Vagina (tissue), 2 donors: ENCODE data around the gene C1orf21. TPM values are rescaled to one million over a fixed set of nuclear protein-coding genes. Genes with fewer than 3 reads are reported as not detected.

Experiments used
- DNase-seq, 2 donors: peaks; one replicate each; pipeline ENCODE4 v3.0.0-alpha.2; 2017; ENCODE audit errors: extremely low spot score in 2 of 2
- H3K27ac ChIP-seq: fragments of 200-600 bp; sonication (generic); one replicate; pipeline ENCODE4 v1.5.1; 2019
- H3K27me3 ChIP-seq: fragments of 200-600 bp; sonication (generic); one replicate; pipeline ENCODE4 v1.5.1; 2019
- H3K36me3 ChIP-seq, 2 donors: fragments of 200-600 bp; sonication (generic); one replicate each; pipeline ENCODE4 v1.5.1; 2017 to 2019
- H3K4me1 ChIP-seq: fragments of 200-600 bp; sonication (generic); one replicate; pipeline ENCODE4 v1.5.1; 2019
- H3K4me3 ChIP-seq, 2 donors: fragments of 200-600 bp; sonication (generic); 1 replicate in 1 of 2; 2 replicates in 1 of 2; pipeline ENCODE4 v1.5.1; 2016 to 2019
- H3K9me3 ChIP-seq: fragments of 200-600 bp; sonication (generic); one replicate; pipeline ENCODE4 v1.5.1; 2019
- CTCF ChIP-seq, 3 experiments: fragments of 450-650 bp in 2 of 3; fragments of 200-600 bp in 1 of 3; sonication (generic) in 1 of 3; IDR thresholded peaks; one replicate each; pipeline ENCODE4 v1.5.1; 2017 to 2019; ENCODE audit warnings: antibody characterized with exemption in 3 of 3, mild to moderate bottlenecking in 2 of 3, moderate library complexity in 2 of 3
- POLR2A ChIP-seq, 2 donors: fragments of 450-650 bp; IDR thresholded peaks; one replicate each; pipeline ENCODE4 v1.6.1; 2017; ENCODE audit warnings: antibody characterized with exemption in 2 of 2, mild to moderate bottlenecking in 2 of 2, moderate library complexity in 2 of 2
- POLR2AphosphoS5 ChIP-seq, 2 donors: sonication (generic); formaldehyde crosslinking; IDR thresholded peaks; one replicate each; pipeline ENCODE4 v1.9.0; 2017; ENCODE audit warnings: antibody characterized with exemption in 2 of 2, mild to moderate bottlenecking in 2 of 2, low read depth in 1 of 2; ENCODE audit not compliant: insufficient read depth in 1 of 2
- intact Hi-C: fragments of 100-400 bp; cut with DNase I; formaldehyde crosslinking; loops from one replicate; pipeline ENCODE4 v1.15.1; 2023
- total RNA-seq: library from RNA; depleted of rRNA; stranded (reverse); fragments of >200 nt; gene quantifications from one replicate; pipeline ENCODE4 v1.2.3, GENCODE V29; 2016

The C1orf21 gene
- total RNA-seq, 1 donor from 2014 or later: 24.1 TPM

GRCh38 chr1:184665360-184665759 is 278.5 kb downstream of the C1orf21 start:
- Histone ChIP-seq H3K4me1 (peaks cover 6% of the 10 kb centered on the region), H3K4me3 (no peak overlapping the region), H3K27me3 (no peaks in the 10 kb centered on the region), H3K27ac (no peak overlapping the region), H3K36me3 (no peaks in the 10 kb centered on the region), H3K9me3 (no peaks in the 10 kb centered on the region)
- intact Hi-C loops: loop anchor here (5.0 to 10.0 kb wide), 4 partner anchors 101 to 591 kb away; no protein-coding TSS in a partner anchor
- DNase-seq: no peak
- no peak for TF ChIP-seq POLR2A (IDR thresholded peaks at IDR 0.05)
- no peak for TF ChIP-seq POLR2AphosphoS5 (IDR thresholded peaks at IDR 0.05; ENCODE audit: insufficient read depth in 1 of 2, low read depth in 1 of 2)
- TF ChIP-seq CTCF (IDR thresholded peaks at IDR 0.05): no peak

GRCh38 chr1:184669391-184669790 is 282.6 kb downstream of the C1orf21 start:
- Histone ChIP-seq H3K27ac (no peak overlapping the region), H3K4me1 (no peaks in the 10 kb centered on the region), H3K4me3 (no peak overlapping the region), H3K36me3 (no peaks in the 10 kb centered on the region), H3K27me3 (no peaks in the 10 kb centered on the region), H3K9me3 (no peaks in the 10 kb centered on the region)
- intact Hi-C loops: loop anchor here (5.0 to 10.0 kb wide), 4 partner anchors 105 to 595 kb away; no protein-coding TSS in a partner anchor
- no peak for TF ChIP-seq POLR2AphosphoS5 (IDR thresholded peaks at IDR 0.05; ENCODE audit: insufficient read depth in 1 of 2, low read depth in 1 of 2)
- TF ChIP-seq CTCF (IDR thresholded peaks at IDR 0.05): no peak
- no peak for TF ChIP-seq POLR2A (IDR thresholded peaks at IDR 0.05)
- no peak for DNase-seq

GRCh38 chr1:184672013-184672726 is 285.3 kb downstream of the C1orf21 start:
- H3K27ac ChIP-seq: no peak overlapping the region
- H3K9me3 ChIP-seq: no peaks in the 10 kb centered on the region
- H3K4me3 ChIP-seq: no peak overlapping the region
- H3K36me3 ChIP-seq: no peaks in the 10 kb centered on the region
- TF ChIP-seq POLR2A (IDR thresholded peaks at IDR 0.05) (no peak), CTCF (IDR thresholded peaks at IDR 0.05) (no peak), POLR2AphosphoS5 (IDR thresholded peaks at IDR 0.05; ENCODE audit: insufficient read depth in 1 of 2, low read depth in 1 of 2) (no peak)
- DNase-seq: no peak
- no peaks in the 10 kb centered on the region for H3K27me3 ChIP-seq
- intact Hi-C loops: no loop called here
- no peaks in the 10 kb centered on the region for H3K4me1 ChIP-seq

- no peak overlapping the region for H3K4me3 ChIP-seq
- H3K4me1 ChIP-seq: no peaks in the 10 kb centered on the region
- H3K27me3 ChIP-seq: no peaks in the 10 kb centered on the region
- DNase-seq: no peak
- intact Hi-C loops: no loop called here
- H3K9me3 ChIP-seq: no peaks in the 10 kb centered on the region
- H3K27ac ChIP-seq: no peak overlapping the region
- no peaks in the 10 kb centered on the region for H3K36me3 ChIP-seq
- TF ChIP-seq CTCF (IDR thresholded peaks at IDR 0.05): no peak
- no peak for TF ChIP-seq POLR2AphosphoS5 (IDR thresholded peaks at IDR 0.05; ENCODE audit: insufficient read depth in 1 of 2, low read depth in 1 of 2)
- no peak for TF ChIP-seq POLR2A (IDR thresholded peaks at IDR 0.05)
These were observed 286.5 kb downstream of the C1orf21 start for GRCh38 chr1:184673305-184673704.

- no peaks in the 10 kb centered on the region for H3K27me3 ChIP-seq
- TF ChIP-seq POLR2A (IDR thresholded peaks at IDR 0.05): no peak
- no peak for TF ChIP-seq CTCF (IDR thresholded peaks at IDR 0.05)
- TF ChIP-seq POLR2AphosphoS5 (IDR thresholded peaks at IDR 0.05; ENCODE audit: insufficient read depth in 1 of 2, low read depth in 1 of 2): no peak
- intact Hi-C loops: no loop called here
- no peaks in the 10 kb centered on the region for H3K36me3 ChIP-seq
- DNase-seq: no peak
- H3K27ac ChIP-seq: no peak overlapping the region
- no peak overlapping the region for H3K4me3 ChIP-seq
- H3K9me3 ChIP-seq: no peaks in the 10 kb centered on the region
- no peaks in the 10 kb centered on the region for H3K4me1 ChIP-seq
These were observed 290.5 kb downstream of the C1orf21 start for GRCh38 chr1:184677344-184677743.
